ENCODE measurements around the gene GPR15LG.
A peak's percentile ranks its signal among the peaks of the same experiment; 100 is the strongest.
"Not testable (repeated sequence)": the region's sequence is repeated elsewhere in the genome, so short reads cannot be mapped to it uniquely, and the experiment has no call there.

GPR15LG gene

GRCh38 chr10:84173501-84173929 is at the start of gene GPR15LG:
GPR15LG (plus strand) TSS chr10:84173801; CDS start chr10:84173852, 51 bp downstream.
- DNase-seq, result no peak

GRCh38 chr10:84125910-84126784 is 47.5 kb upstream of the GPR15LG start:
- DNase-seq, result not testable (repeated sequence)

- DNase-seq, result no peak
Measured at GRCh38 chr10:84126785-84127167, 46.8 kb upstream of the GPR15LG start.

- DNase-seq, result no peak
Measured at GRCh38 chr10:84135836-84136235, 37.8 kb upstream of the GPR15LG start.

GRCh38 chr10:84137811-84138210 is 35.8 kb upstream of the GPR15LG start:
- no peak for DNase-seq

GRCh38 chr10:84138478-84139125 is 35.0 kb upstream of the GPR15LG start:
- DNase-seq, result peak; percentile 42 to 79

GRCh38 chr10:84139126-84140035 is 34.2 kb upstream of the GPR15LG start, which contains the start of gene GHITM:
GHITM (plus strand) TSS chr10:84139509; CDS start chr10:84141501, 1,992 bp downstream.
- DNase-seq, result peak; percentile 99 to 100

GRCh38 chr10:84140036-84140379 is 33.6 kb upstream of the GPR15LG start:
- DNase-seq, result no peak

- no peak for DNase-seq
Measured at GRCh38 chr10:84147347-84147746, 26.3 kb upstream of the GPR15LG start.

GRCh38 chr10:84148006-84148597 is 25.5 kb upstream of the GPR15LG start:
- peak in 1 of 2 donors; percentile 54 for DNase-seq

- DNase-seq, result no peak
Measured at GRCh38 chr10:84149854-84150253, 23.7 kb upstream of the GPR15LG start.

GRCh38 chr10:84152769-84153168 is 20.8 kb upstream of the GPR15LG start:
- no peak for DNase-seq

GRCh38 chr10:84155521-84155920 is 18.1 kb upstream of the GPR15LG start:
- DNase-seq, result no peak

- no peak for DNase-seq
Measured at GRCh38 chr10:84156009-84156408, 17.6 kb upstream of the GPR15LG start.

GRCh38 chr10:84156768-84157167 is 16.8 kb upstream of the GPR15LG start:
- peak; percentile 42 to 74 for DNase-seq

GRCh38 chr10:84158061-84158460 is 15.5 kb upstream of the GPR15LG start:
- no peak for DNase-seq

- no peak for DNase-seq
Measured at GRCh38 chr10:84158550-84158949, 15.1 kb upstream of the GPR15LG start.

GRCh38 chr10:84159076-84159685 is 14.4 kb upstream of the GPR15LG start:
- DNase-seq, result no peak

GRCh38 chr10:84160663-84161362 is 12.8 kb upstream of the GPR15LG start:
- no peak for DNase-seq

GRCh38 chr10:84163996-84164395 is 9.6 kb upstream of the GPR15LG start:
- DNase-seq, result no peak

- DNase-seq, result no peak
Measured at GRCh38 chr10:84164442-84164841, 9.2 kb upstream of the GPR15LG start.

All from CD4-positive, alpha-beta T cell treated with Interleukin-4 for 1 hour (primary cell).